Gastroesophageal sphincter (tissue), 4 donors: Measurements from ENCODE around the gene IFT172. TPM values are rescaled to one million over a fixed set of nuclear protein-coding genes. Genes with fewer than 3 reads are reported as not detected.
"Not testable (repeated sequence)": the region's sequence is repeated elsewhere in the genome, so short reads cannot be mapped to it uniquely, and the experiment has no call there.

Experiments used
- ATAC-seq: fragments of 150-250 bp; one replicate; pipeline ENCODE4 v1.9.1; 2016; ENCODE audit warnings: mild to moderate bottlenecking, moderate library complexity
- H3K27ac ChIP-seq, 4 donors: fragments of 200-600 bp; sonication (generic) in 3 of 4; 1 replicate in 3 of 4; 2 replicates in 1 of 4; pipeline ENCODE4 v1.5.1; 2016 to 2019
- H3K27me3 ChIP-seq: fragments of 200-600 bp; sonication (generic); one replicate; pipeline ENCODE4 v1.5.1; 2019
- H3K36me3 ChIP-seq, 2 donors: fragments of 200-600 bp; sonication (generic); one replicate each; pipeline ENCODE4 v1.5.1; 2019; ENCODE audit warnings: control low read depth in 1 of 2
- H3K4me1 ChIP-seq, 3 donors: fragments of 200-600 bp; sonication (generic); 1 replicate in 2 of 3; 2 replicates in 1 of 3; pipeline ENCODE4 v1.5.1; 2016 to 2019; ENCODE audit warnings: control low read depth in 2 of 3
- H3K4me3 ChIP-seq, 2 donors: fragments of 200-600 bp; sonication (generic); one replicate each; pipeline ENCODE4 v1.5.1; 2019; ENCODE audit warnings: mild to moderate bottlenecking in 1 of 2, moderate library complexity in 1 of 2
- H3K9me3 ChIP-seq, 3 donors: fragments of 200-600 bp; sonication (generic); one replicate each; pipeline ENCODE4 v1.5.1; 2017 to 2019; ENCODE audit warnings: control low read depth in 2 of 3
- EP300 ChIP-seq: sonication (generic); formaldehyde crosslinking; IDR thresholded peaks from one replicate; pipeline ENCODE4 v1.6.1; 2017; ENCODE audit warnings: antibody characterized with exemption, mild to moderate bottlenecking
- POLR2A ChIP-seq, 2 donors: fragments of 450-650 bp; IDR thresholded peaks; one replicate each; pipeline ENCODE4 v1.6.1; 2017; ENCODE audit warnings: antibody characterized with exemption in 2 of 2, mild to moderate bottlenecking in 2 of 2, moderate library complexity in 1 of 2
- POLR2AphosphoS5 ChIP-seq: sonication (generic); formaldehyde crosslinking; IDR thresholded peaks from one replicate; pipeline ENCODE4 v1.6.1; 2017; ENCODE audit warnings: antibody characterized with exemption
- WGBS, 2 donors: methylation state at CpG; one replicate each; pipeline ENCODE4 v1.1.5; 2018; ENCODE audit warnings: low coverage in 1 of 2; 5-methylcytosine and 5-hydroxymethylcytosine counted together
- total RNA-seq, 4 donors: library from RNA; depleted of rRNA; stranded (reverse); fragments of >200 nt; gene quantifications; one replicate each; pipeline ENCODE4 v1.1.0, GENCODE V29; 2016
- TF ChIP-seq, protein P1 (sequence below), 4 experiments: fragments of 200-600 bp in 2 of 4; fragments of 450-650 bp in 2 of 4; sonication (generic) in 1 of 4; IDR thresholded peaks; one replicate each; pipeline ENCODE4 v1.5.1; 2017 to 2019; ENCODE audit warnings: antibody characterized with exemption in 4 of 4, mild to moderate bottlenecking in 2 of 4, moderate library complexity in 2 of 4

The IFT172 gene, protein sequence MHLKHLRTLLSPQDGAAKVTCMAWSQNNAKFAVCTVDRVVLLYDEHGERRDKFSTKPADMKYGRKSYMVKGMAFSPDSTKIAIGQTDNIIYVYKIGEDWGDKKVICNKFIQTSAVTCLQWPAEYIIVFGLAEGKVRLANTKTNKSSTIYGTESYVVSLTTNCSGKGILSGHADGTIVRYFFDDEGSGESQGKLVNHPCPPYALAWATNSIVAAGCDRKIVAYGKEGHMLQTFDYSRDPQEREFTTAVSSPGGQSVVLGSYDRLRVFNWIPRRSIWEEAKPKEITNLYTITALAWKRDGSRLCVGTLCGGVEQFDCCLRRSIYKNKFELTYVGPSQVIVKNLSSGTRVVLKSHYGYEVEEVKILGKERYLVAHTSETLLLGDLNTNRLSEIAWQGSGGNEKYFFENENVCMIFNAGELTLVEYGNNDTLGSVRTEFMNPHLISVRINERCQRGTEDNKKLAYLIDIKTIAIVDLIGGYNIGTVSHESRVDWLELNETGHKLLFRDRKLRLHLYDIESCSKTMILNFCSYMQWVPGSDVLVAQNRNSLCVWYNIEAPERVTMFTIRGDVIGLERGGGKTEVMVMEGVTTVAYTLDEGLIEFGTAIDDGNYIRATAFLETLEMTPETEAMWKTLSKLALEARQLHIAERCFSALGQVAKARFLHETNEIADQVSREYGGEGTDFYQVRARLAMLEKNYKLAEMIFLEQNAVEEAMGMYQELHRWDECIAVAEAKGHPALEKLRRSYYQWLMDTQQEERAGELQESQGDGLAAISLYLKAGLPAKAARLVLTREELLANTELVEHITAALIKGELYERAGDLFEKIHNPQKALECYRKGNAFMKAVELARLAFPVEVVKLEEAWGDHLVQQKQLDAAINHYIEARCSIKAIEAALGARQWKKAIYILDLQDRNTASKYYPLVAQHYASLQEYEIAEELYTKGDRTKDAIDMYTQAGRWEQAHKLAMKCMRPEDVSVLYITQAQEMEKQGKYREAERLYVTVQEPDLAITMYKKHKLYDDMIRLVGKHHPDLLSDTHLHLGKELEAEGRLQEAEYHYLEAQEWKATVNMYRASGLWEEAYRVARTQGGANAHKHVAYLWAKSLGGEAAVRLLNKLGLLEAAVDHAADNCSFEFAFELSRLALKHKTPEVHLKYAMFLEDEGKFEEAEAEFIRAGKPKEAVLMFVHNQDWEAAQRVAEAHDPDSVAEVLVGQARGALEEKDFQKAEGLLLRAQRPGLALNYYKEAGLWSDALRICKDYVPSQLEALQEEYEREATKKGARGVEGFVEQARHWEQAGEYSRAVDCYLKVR (N-terminal part only)
- total RNA-seq: 10 to 100 TPM; 17.9 to 34.8 (median 30.3) TPM

DNA sequence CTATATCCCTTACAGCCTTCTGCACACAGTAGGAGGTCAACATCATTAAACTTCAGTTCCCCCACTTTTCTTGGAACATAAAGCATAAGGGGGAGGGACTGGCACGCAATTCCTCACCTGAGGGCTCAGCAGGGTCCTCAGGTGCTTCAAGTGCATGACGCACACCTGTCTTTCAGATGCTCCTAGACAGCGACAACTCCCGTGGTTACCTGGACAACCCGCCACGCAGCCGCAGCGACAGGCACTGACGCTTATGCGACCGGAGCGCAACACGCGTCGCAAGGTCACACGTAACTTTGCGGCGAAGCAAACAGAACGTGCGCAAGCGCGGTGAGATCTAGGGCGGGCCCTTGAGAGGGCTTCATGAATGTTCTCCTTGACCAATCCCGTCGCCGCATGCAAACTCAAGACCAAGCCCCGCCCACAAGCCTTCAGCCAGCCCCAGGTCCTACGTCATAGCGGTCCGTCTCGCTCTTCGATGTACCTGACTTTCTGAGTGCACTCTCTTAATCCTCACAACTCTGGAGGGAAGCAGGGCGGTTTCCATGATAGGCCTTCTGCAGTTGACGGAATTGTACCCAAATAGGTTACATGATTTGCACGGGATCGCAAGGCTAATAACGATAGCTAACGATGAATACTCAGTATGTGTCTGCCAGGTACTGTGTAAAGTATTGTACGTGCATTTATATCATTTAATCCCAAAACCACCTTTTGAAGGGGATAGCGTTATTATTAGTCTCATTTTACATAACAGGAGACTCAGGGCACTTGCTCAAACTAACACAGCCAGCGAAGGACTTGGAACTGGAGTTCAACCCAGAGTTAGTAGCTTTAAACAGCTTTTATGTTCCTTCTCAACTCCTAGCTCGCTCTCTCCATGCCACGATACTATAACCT, at the start of gene IFT172:
IFT172 (minus strand) TSS at position 246 of the 900 bp plus-strand sequence; CDS start at position 156, 90 bp downstream.
- no peaks in the 10 kb centered on the region for H3K27me3 ChIP-seq
- no peaks in the 10 kb centered on the region for H3K9me3 ChIP-seq
- peak; percentile 99 for ATAC-seq
- H3K4me1 ChIP-seq: peaks cover 0 to 41% (median 0%) of the 10 kb centered on the region in 3 donors
- peaks cover 0 to 15% of the 10 kb centered on the region in 2 donors for H3K36me3 ChIP-seq
- H3K27ac ChIP-seq: peak within 1 kb of the TSS; percentile 76 to 85 (median 84)
- TF ChIP-seq POLR2AphosphoS5 (peak; percentile 90), EP300 (no peak), POLR2A (IDR thresholded peaks at IDR 0.05) (peak; percentile 43 to 60)
- TF ChIP-seq, protein P1, sequence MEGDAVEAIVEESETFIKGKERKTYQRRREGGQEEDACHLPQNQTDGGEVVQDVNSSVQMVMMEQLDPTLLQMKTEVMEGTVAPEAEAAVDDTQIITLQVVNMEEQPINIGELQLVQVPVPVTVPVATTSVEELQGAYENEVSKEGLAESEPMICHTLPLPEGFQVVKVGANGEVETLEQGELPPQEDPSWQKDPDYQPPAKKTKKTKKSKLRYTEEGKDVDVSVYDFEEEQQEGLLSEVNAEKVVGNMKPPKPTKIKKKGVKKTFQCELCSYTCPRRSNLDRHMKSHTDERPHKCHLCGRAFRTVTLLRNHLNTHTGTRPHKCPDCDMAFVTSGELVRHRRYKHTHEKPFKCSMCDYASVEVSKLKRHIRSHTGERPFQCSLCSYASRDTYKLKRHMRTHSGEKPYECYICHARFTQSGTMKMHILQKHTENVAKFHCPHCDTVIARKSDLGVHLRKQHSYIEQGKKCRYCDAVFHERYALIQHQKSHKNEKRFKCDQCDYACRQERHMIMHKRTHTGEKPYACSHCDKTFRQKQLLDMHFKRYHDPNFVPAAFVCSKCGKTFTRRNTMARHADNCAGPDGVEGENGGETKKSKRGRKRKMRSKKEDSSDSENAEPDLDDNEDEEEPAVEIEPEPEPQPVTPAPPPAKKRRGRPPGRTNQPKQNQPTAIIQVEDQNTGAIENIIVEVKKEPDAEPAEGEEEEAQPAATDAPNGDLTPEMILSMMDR (IDR thresholded peaks at IDR 0.05): no peak
- 3 to 15% methylated on average over 11 to 34 of the region's 43 CpGs for WGBS, 2 donors
- peak within 1 kb of the TSS; percentile 60 to 63 for H3K4me3 ChIP-seq

DNA sequence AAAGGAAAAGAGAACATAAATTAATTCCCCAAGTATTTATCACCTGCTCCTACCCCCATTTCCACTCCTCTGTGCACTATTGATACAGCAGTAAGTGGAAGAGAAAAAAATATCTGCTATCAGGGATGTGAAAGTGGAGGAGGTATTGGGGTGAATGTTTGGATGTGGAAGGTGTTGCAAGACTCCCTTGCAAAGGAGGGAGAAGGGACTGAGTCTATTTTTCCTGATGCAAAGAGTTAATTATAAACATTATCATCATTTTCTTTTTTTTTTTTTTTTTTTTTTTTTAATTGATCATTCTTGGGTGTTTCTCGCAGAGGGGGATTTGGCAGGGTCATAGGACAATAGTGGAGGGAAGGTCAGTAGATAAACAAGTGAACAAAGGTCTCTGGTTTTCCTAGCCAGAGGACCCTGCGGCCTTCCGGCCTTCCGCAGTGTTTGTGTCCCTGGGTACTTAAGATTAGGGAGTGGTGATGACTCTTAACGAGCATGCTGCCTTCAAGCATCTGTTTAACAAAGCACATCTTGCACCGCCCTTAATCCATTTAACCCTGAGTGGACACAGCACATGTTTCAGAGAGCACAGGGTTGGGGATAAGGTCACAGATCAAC, 49.4 kb upstream of the IFT172 start:
- H3K27ac ChIP-seq, H3K4me3 ChIP-seq, H3K9me3 ChIP-seq, H3K4me1 ChIP-seq, H3K36me3 ChIP-seq, ATAC-seq: not testable (repeated sequence)
- 43% methylated on average over 1 of the region's 6 CpGs; no CpG with 5 or more reads in 1 of the 2 donors for WGBS, 2 donors
- peaks cover 18% of the 10 kb centered on the region for H3K27me3 ChIP-seq

DNA sequence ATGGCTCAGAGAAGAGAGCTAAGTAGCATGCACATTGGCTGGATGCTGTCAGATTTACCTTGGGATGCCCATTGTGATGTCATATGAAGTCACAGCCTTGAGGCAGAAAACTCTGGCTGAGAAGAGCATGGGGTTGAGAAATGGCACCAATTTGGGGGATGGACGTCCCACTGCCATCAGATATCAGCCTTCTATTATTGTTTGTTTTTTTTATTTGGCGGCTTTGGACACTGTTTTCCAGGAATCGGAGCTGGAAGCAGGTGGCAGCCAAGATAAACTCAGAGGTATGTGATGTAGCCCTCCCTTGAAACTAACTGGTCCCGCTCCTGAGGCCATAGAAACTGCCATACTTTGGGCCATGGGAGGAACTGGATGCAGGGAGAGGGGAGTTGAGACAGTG, 47.7 kb upstream of the IFT172 start:
- ATAC-seq: no peak
- H3K27ac ChIP-seq: no peak overlapping the region
- H3K27me3 ChIP-seq: peaks cover 18% of the 10 kb centered on the region
- H3K9me3 ChIP-seq: no peaks in the 10 kb centered on the region
- no peaks in the 10 kb centered on the region for H3K36me3 ChIP-seq
- no peak overlapping the region for H3K4me3 ChIP-seq
- no peak for TF ChIP-seq POLR2AphosphoS5
- TF ChIP-seq, protein P1 (IDR thresholded peaks at IDR 0.05): no peak
- no peak for TF ChIP-seq POLR2A (IDR thresholded peaks at IDR 0.05)
- no peak for TF ChIP-seq EP300
- WGBS, 2 donors: 49 to 64% methylated on average over 2 to 3 of the region's 4 CpGs
- no peaks in the 10 kb centered on the region for H3K4me1 ChIP-seq

DNA sequence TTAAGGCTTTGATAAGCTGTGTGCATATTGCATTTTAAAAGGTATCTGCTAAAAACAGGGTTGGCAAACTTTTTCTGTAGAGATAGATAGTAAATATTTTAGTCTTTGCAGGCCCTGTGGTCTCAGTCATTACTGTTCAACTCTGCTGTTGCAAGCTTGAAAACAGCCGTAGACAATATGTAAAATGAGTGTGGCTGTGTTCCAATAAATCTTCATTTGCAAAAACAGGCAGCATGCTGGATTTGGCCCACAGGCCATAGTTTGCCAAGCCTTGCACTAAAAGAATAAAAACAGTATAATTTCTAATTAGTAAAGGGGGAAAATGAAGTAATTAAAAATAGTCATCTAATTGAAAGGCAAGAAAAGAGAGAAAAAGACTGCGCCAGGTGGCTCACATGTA, 42.4 kb upstream of the IFT172 start:
- no peaks in the 10 kb centered on the region for H3K4me1 ChIP-seq
- peaks cover 16% of the 10 kb centered on the region for H3K27me3 ChIP-seq
- 38 to 91% methylated on average over 1 to 2 of the region's 2 CpGs for WGBS, 2 donors
- TF ChIP-seq, protein P1 (IDR thresholded peaks at IDR 0.05): no peak
- TF ChIP-seq EP300: no peak
- no peak for TF ChIP-seq POLR2A (IDR thresholded peaks at IDR 0.05)
- no peak for TF ChIP-seq POLR2AphosphoS5
- no peak overlapping the region for H3K27ac ChIP-seq
- no peaks in the 10 kb centered on the region for H3K36me3 ChIP-seq
- no peaks in the 10 kb centered on the region for H3K9me3 ChIP-seq
- no peak for ATAC-seq
- H3K4me3 ChIP-seq: no peak overlapping the region
